Neural cell (in vitro differentiated cells): Measurements from ENCODE around the gene KCNH6.

ENCODE experiments used
- POLR2AphosphoS5 ChIP-seq: IDR thresholded peaks from 2 replicates; pipeline ENCODE4 v1.6.1; 2012
- RAD21 ChIP-seq: fragments of 450-650 bp; conservative IDR thresholded peaks from 2 replicates; pipeline ENCODE4 v1.6.1; 2014; ENCODE audit warnings: antibody characterized with exemption, mild to moderate bottlenecking, moderate library complexity
- TAF1 ChIP-seq: IDR thresholded peaks from 2 replicates; pipeline ENCODE4 v1.6.1; 2012; ENCODE audit warnings: low read depth
- TF ChIP-seq, protein P1 (sequence below): fragments of 450-650 bp; IDR thresholded peaks from 2 replicates; pipeline ENCODE4 v1.5.1; 2014; ENCODE audit warnings: antibody characterized with exemption, mild to moderate bottlenecking, moderate library complexity; ENCODE audit not compliant: poor library complexity, severe bottlenecking

DNA sequence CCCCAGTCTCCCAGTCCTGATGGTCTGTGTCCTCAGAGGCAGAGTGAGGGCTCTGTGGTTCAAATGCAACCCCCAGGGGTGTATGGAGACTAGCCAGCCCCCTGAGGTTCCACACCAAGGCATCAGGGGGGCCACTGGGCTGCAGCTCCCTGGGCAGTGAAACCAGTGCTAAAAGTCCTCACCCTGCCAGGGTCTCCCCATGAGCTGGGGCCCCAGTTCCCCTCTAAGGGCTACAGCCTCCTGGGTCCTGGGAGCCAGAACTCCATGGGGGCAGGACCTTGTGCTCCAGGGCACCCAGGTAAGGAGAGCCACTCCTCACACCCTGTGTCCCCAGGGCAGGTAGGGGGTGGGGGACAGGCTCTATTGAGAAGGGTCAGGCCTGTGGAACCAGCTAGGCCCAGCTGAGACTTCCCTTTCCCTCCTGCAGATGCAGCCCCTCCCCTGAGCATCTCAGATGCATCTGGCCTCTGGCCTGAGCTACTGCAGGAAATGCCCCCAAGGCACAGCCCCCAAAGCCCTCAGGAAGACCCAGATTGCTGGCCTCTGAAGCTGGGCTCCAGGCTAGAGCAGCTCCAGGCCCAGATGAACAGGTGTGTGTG lies 20.8 kb downstream of the KCNH6 start:
- TF ChIP-seq, protein P1, sequence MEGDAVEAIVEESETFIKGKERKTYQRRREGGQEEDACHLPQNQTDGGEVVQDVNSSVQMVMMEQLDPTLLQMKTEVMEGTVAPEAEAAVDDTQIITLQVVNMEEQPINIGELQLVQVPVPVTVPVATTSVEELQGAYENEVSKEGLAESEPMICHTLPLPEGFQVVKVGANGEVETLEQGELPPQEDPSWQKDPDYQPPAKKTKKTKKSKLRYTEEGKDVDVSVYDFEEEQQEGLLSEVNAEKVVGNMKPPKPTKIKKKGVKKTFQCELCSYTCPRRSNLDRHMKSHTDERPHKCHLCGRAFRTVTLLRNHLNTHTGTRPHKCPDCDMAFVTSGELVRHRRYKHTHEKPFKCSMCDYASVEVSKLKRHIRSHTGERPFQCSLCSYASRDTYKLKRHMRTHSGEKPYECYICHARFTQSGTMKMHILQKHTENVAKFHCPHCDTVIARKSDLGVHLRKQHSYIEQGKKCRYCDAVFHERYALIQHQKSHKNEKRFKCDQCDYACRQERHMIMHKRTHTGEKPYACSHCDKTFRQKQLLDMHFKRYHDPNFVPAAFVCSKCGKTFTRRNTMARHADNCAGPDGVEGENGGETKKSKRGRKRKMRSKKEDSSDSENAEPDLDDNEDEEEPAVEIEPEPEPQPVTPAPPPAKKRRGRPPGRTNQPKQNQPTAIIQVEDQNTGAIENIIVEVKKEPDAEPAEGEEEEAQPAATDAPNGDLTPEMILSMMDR = no peak
- no peak for TF ChIP-seq RAD21
- no peak for TF ChIP-seq TAF1
- TF ChIP-seq POLR2AphosphoS5 = no peak
